ENCODE measurements around the gene MYLK3.

DNA sequence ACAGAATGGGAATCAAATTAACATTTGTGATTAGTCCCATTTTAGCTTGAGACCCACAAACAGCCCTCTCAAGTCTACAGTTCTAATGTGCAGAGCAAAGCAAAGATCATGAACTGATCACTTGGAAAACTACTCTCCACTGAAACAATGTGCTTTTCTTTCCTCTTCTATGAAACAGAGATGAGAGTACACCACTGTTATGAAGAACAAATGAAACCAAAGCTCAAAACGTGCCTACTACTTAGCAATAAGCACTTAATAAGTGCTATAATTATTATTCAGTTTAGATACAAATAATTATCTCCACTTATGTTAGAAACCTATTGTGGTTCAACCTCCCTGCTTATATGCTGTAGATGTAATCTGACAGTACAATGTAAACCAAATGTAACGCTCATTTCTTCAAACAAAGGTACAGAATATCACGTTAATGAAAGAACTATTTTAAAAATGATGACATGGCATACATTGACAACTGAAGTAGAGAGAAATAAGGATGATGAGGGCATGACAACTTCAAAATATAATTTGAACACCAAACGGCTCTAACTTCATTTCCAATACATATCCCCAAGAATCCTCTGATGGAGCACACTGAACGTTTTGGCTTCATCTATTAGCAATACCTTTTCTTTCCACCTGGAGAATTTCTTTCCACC is 61.2 kb downstream of the MYLK3 start:
- TF ChIP-seq POLR2AphosphoS5 (IDR thresholded peaks at IDR 0.05) (no peak), EP300 (IDR thresholded peaks at IDR 0.05) (no peak)
